KOPT-K1 (cell line): ENCODE measurements around the gene CLRN1.
"Not testable (repeated sequence)": the region's sequence is repeated elsewhere in the genome, so short reads cannot be mapped to it uniquely, and the experiment has no call there.

ENCODE experiments used
- H3K27ac ChIP-seq: fragments of 200-600 bp; sonication (generic); 2 replicates; pipeline ENCODE4 v1.5.1; 2016; ENCODE audit warnings: antibody characterized with exemption, mild to moderate bottlenecking, low read depth, low read length; ENCODE audit not compliant: poor library complexity, severe bottlenecking
- H3K36me3 ChIP-seq: fragments of 200-600 bp; sonication (generic); 2 replicates; pipeline ENCODE4 v1.5.1; 2017; ENCODE audit warnings: antibody characterized with exemption, mild to moderate bottlenecking, low read length, moderate library complexity; ENCODE audit not compliant: insufficient read depth
- H3K9me3 ChIP-seq: fragments of 200-600 bp; sonication (generic); 2 replicates; pipeline ENCODE4 v1.5.1; 2017; ENCODE audit warnings: antibody characterized with exemption, low read length, mild to moderate bottlenecking; ENCODE audit not compliant: insufficient read depth, poor library complexity, severe bottlenecking

The CLRN1 gene

DNA sequence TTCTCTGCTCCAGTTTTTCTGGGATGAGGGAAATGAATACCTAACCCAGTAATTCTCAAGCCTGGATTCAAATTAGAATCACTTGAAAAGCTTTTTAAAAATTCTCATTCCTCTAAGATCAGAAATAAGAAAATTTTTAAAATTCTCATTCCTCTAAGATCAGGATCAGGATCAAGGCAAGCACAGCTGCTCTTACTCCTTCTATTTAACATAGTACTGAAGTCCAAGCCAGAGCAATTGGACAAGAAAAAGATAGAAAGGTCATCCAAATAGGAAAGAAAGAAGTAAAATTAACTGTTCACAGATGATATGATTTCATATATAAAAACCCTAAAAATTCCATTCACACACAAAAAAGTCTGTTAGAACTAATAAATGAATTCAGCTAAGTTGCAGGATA, 24.2 kb upstream of the CLRN1 start:
- peaks cover 5% of the 10 kb centered on the region for H3K9me3 ChIP-seq
- H3K36me3 ChIP-seq, result no peaks in the 10 kb centered on the region
- no peak overlapping the region for H3K27ac ChIP-seq

DNA sequence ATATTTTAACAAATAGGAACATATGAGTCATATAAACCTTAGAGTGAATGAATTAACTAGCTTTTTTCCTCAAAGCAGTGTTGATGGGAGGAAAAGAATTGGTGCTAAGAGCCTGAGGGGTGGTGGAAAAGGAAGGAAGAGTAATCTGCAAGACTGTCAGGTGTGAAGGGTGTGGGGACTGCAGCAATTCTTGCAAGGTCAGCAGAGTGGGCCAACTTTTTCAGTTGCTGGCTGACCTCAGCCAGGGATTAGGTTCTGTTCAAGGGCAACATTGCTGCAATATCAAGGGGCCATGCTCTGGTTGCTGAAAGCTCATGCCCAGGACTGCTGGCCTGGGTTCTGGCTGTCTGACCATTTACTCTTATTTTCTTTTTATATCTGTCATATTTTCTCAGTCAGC, 23.0 kb upstream of the CLRN1 start:
- H3K9me3 ChIP-seq, result peaks cover 5% of the 10 kb centered on the region
- H3K27ac ChIP-seq, result no peak overlapping the region
- H3K36me3 ChIP-seq, result no peaks in the 10 kb centered on the region

DNA sequence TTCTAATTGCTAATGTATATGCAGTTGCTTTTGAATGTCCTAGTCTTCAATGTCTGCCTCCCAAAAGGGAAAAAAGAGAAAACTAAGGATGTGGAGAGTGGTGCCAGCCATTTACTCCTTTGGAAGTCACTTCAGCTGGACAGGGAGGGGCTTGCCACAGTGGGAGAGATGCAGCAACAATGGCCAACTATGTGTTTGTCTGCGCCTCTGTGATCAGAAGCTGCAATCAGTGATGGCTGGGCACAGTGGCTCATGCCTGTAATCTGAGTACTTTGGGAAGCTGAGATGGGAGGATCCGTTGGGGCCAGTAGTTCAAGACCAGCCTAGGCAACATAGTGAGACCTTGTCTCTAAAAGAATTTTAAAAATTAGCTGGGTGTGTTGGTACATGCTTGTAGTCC, 16.7 kb upstream of the CLRN1 start:
- H3K27ac ChIP-seq, result no peak overlapping the region
- H3K36me3 ChIP-seq, result no peaks in the 10 kb centered on the region
- H3K9me3 ChIP-seq, result peaks cover 7% of the 10 kb centered on the region

DNA sequence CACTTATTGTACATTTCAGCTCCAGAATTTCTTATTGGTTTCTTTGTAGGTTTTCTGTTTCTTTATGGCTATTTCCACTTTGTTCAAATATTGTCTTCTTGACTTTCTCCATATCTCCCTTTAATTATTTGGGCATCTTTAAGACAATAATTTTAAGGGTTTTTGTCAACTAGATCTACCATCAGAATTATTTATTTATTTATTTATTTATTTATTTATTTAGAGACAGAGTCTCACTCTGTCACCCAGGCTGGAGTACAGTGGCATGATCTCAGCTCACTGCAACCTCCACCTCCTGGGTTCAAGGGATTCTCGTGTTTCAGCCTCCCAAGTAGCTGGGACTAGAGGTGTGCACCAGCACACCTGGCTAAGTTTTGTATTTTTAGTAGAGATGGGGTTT, 15.9 kb upstream of the CLRN1 start:
- H3K9me3 ChIP-seq, H3K36me3 ChIP-seq: not testable (repeated sequence)

DNA sequence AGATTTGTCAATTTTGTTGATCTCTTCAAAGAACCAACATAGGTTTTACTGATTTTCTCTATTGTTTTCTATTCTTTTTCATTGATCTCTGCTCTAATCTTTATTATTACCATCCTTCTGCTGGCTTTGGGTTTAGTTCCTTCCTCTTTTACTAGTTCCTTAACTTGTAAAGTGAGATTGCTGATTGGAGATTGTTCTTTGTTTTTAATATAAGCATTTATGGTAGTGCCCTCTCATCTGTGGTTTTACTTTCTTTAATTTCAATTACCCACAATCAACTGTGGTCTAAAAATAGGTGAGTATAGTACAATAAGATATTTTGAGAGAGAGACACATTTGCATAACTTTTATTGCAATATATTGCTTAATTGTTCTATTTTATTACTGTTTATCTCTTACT, 13.2 kb upstream of the CLRN1 start:
- H3K27ac ChIP-seq, result no peak overlapping the region
- peaks cover 7% of the 10 kb centered on the region for H3K9me3 ChIP-seq
- H3K36me3 ChIP-seq, result no peaks in the 10 kb centered on the region

More for the DNA sequence above, 15.9 kb upstream of the CLRN1 start:
- H3K27ac ChIP-seq, result not testable (repeated sequence)

DNA sequence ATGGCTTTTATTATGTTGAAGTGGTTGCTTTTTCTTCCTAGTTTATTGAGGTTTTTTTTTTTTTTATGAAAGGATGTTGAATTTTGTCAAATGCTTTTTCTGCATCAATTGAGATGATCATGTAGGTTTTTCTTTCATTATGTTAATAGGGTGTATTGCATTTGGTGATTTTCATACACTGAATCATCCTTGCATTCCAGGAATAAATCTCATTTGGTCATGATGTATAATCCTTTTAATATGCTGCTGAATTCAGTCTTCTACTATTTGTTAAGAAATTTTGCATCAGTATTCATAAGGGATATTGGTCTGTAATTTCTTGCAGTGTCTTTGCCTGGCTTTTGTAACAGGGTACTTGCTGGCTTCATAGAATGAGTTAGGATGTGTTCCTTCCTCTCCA, 11.5 kb upstream of the CLRN1 start:
- no peak overlapping the region for H3K27ac ChIP-seq
- H3K9me3 ChIP-seq, result peaks cover 7% of the 10 kb centered on the region
- no peaks in the 10 kb centered on the region for H3K36me3 ChIP-seq

DNA sequence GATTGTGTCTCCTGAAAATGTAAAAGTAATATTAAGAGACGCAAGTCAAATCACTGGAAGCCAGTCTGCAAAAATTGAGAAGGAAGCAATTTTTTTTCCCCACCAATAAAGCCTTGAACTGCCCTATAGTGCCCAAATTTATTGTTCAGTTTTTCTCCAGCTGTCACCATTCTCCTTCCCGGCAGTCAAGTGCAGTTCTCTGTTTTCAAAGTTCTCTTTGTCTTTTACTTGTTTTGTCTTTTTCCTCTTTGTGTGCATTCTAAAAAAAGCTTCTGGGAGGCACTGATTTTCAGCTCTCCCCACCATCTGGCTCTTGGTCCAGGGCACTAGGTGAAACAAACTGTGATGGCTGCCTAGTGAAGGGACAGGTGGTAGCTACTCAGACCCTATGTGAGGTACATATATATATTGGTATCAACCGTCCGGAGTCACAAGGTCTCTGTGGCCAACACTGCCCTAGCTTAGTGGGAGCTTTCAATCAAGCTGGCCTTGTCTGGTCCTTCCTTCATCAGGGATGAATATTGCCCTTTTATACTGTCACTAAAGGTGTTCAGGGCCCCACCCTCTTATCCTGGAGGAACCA, 6.1 kb upstream of the CLRN1 start:
- H3K9me3 ChIP-seq, result no peaks in the 10 kb centered on the region

DNA sequence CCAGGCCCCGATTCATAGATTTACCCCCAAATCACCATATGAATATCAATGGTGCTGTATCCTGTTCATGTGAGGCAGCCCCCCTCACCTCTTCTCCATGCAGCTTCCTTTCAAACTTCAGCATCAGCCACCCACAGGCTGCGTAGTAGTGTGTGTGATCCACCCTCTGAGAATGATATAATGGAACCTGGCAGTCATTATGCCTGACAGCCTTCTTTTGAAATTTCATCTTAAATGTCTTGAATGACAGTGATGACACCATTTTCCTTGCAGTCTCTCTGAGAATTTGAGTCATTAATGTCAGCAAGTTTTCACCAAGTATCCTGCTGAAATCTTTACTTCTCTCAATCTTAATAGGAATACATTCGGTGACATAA, 3.5 kb upstream of the CLRN1 start:
- no peaks in the 10 kb centered on the region for H3K9me3 ChIP-seq
- no peaks in the 10 kb centered on the region for H3K36me3 ChIP-seq
- H3K27ac ChIP-seq, result no peak overlapping the region

More for the DNA sequence above, 6.1 kb upstream of the CLRN1 start:
- Histone ChIP-seq H3K36me3 (no peaks in the 10 kb centered on the region), H3K27ac (no peak overlapping the region)

DNA sequence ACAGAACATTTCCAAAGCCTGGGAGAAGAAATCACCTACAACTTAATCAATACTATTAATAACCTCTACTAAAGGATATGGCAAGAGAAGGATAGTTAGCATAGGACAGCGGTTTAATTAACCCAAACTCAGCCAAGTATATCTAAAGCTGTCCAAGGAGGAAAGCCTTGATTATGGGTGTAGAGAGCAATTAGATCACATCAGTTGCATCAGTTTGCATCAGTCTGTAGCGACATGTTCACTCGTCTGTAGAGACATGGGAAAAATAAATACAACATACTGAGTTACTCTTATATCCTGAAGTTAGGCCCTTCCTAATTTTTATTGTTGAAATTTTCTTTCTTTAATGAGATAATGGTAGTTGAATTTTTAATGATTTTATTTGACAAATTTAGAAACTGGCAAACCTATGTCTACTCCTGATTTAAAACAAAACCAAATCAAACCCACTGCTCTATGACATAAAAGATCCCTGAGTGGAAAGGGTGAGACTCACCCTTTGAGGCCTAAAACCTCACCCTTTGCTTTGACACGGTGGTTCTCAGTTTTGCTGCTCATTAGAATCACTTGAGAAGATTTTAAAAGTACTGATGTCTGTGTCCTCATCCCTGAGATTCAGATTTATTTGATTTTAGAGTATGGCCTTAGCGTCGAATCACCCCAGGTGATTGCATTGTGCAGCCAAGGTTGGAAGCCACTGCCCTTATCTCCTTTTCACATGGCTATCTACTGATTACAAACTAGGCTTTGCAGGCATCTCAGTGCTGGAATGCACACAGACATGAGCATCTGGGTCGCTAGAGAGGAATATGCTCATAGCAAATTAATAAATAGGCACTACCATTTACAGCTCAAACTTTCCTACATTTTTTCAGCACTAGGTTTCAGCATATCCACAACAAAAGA, 2.8 kb upstream of the CLRN1 start:
- no peaks in the 10 kb centered on the region for H3K9me3 ChIP-seq
- H3K27ac ChIP-seq, result no peak overlapping the region
- no peaks in the 10 kb centered on the region for H3K36me3 ChIP-seq

DNA sequence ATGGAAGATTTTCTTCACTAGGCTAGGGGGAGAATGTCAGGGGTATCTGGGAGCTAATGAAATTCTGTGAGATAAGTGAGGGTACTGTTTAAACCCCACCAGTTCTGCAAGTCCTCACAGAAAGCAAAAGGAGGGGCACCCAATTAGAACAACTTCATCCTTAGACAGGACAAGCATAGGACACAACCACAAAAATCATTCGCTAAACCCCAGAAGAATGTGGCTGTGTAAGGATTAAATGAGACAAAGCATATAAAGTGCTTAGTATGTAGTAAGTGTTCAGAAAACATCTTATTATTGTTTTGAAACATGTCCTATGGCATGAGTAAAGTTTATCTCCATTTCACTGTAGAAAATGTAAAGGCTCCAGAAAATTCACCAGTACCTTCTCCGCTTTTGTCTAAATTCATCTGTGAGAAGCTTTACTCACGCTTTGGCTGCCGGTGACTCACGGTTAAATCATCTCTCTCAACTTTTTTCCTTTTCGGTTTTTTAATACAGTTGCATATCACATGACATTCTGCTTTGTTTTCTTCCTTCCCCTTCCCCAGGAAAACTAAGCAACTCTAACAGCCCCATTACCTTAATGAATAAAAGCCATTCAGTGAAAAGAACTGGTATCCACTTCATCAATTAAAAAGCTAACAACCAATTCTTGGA, 1.7 kb downstream of the CLRN1 start:
- Histone ChIP-seq H3K9me3 (no peaks in the 10 kb centered on the region), H3K27ac (no peak overlapping the region), H3K36me3 (no peaks in the 10 kb centered on the region)

DNA sequence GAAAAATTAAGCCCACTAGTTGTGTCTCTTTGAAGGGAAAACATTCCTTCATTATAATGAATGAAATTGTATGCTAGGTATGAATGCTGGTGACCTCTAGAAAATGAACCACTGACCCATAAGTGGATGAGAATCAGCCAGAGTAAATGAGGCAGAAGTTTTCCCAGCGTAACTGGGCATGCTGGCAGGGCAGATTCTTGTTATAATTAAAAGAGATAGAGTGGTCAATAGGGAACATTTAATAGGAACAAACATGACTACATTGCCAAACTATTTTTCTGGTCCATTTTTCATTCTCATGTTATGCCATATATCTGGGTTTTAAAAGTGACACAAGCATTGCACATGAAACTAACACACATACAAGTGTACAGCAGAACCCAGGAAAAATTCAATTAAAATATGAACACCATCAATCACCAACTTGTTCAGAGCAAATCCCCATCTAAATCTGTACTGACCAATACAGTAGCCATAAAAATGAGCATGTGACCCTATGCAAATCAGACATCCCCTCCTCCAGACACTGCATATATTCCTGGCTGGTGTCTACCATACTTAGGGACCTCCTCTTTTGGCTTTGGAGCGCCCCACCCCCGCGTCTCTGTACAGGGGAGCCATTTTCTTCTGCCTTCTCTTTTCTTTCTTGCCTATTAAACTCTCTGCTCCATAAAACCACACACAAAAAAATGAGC, 4.0 kb downstream of the CLRN1 start:
- H3K36me3 ChIP-seq, result no peaks in the 10 kb centered on the region
- H3K27ac ChIP-seq, result no peak overlapping the region
- H3K9me3 ChIP-seq, result no peaks in the 10 kb centered on the region

DNA sequence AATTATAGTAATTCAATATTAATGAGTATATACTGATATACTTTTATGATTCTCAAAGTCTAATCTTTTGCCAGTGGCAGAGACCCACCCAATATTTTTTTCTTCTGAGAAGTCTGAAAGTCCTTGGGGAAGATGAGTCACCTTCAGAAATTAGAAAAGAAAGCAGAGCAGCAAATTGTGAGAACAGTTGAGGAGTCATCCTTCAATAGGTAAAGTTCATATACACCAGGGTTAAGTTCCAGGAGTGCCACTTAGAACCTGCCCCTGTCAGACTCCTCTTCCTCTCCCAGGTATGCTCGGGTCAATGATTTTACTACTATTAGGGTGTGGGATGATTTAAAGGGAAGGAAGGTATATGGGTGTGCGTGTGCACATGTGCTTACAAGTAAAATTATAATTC, 7.1 kb downstream of the CLRN1 start:
- Histone ChIP-seq H3K36me3 (no peaks in the 10 kb centered on the region), H3K9me3 (no peaks in the 10 kb centered on the region), H3K27ac (no peak overlapping the region)

DNA sequence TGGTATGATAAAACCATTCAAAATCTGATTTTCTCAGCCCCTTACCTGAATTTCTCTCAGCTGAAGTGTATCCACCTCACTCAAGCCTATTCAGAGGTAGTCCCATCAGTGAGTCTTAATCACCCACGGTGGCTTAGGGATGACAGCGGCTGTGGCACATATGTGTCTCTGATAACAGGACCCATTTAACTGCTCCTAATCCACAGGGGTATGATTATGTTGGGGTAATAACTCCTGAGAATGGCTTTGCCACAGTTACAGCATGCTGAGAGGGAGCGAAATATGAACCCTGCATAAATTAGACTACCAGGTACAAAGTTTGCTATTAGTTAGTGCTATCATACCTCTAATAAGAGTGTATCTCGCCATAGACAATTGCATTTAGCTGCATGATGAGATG, 10.6 kb downstream of the CLRN1 start:
- H3K36me3 ChIP-seq, result no peaks in the 10 kb centered on the region
- no peaks in the 10 kb centered on the region for H3K9me3 ChIP-seq
- no peak overlapping the region for H3K27ac ChIP-seq

DNA sequence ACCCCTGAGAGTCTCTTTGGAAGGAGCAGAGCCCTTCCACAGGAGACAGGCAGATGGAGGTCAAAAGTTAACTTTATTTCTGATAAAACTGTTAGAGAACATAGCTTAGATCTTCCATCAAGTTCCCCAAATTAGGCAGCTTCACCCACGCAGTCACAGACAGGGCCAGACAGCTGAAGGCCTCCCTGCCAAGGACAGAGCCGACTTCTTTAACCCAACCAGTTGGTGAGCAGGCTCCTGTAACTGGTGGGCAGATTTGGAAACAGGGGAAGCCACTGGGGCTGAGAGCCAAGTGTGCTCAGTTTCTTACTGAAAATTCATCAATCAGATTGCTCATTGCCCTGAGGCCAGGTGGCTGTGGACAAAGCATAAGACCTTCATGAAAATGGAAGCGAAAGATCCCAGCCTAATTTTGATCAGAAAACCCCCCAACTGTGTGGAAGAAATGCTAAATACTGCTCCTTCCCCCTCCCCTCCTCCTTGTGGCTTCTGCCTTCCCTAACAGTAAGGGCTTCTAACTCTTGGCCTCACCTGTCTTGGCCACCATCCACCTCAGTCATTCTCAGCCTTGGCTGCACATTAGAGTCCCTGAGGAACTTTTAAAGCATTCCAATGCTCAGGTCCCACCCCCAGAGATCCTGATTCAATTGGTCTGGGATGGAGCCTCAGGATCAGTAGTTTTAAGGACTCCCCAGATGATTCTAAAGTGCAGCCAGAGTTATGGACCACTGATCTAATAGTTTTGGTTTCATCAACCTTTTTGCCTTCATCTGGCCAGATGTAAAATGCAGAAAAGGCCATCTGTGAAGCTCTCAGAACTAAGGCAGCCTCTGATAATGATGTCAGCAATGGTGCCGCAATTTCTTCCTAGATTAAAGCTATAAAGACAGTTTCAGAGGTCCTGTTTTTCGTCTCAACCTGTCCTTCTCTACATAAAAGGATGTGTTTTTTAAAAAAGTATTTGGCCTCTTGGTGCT, 11.5 kb downstream of the CLRN1 start:
- Histone ChIP-seq H3K27ac (no peak overlapping the region), H3K36me3 (no peaks in the 10 kb centered on the region), H3K9me3 (no peaks in the 10 kb centered on the region)
